Activated naive CD8-positive, alpha-beta T cell treated with anti-CD3 and anti-CD28 coated beads, Interleukin-2, amount 50 U/mL, for 24 hours (primary cell): Measurements from ENCODE around the gene EEF1A1.

Source experiments
- ATAC-seq: fragments of 150-1000 bp; cut with Tn5 transposase; one replicate; pipeline ENCODE4 v1.10.0; 2021
- DNase-seq: peaks from one replicate; pipeline ENCODE4 v3.0.0; 2021
- H3K27ac Mint-ChIP-seq: one replicate; pipeline ENCODE4 v1.8.0; 2021; ENCODE audit warnings: mild to moderate bottlenecking, mixed read lengths
- H3K27me3 Mint-ChIP-seq: one replicate; pipeline ENCODE4 v1.8.0; 2021; ENCODE audit warnings: mixed read lengths
- H3K36me3 Mint-ChIP-seq: one replicate; pipeline ENCODE4 v1.8.0; 2021; ENCODE audit warnings: low read depth, mixed read lengths
- H3K4me1 Mint-ChIP-seq: one replicate; pipeline ENCODE4 v1.8.0; 2021; ENCODE audit warnings: mixed read lengths
- H3K4me3 Mint-ChIP-seq: one replicate; pipeline ENCODE4 v1.8.0; 2021; ENCODE audit warnings: mild to moderate bottlenecking, moderate library complexity, mixed read lengths
- H3K9me3 Mint-ChIP-seq: one replicate; pipeline ENCODE4 v1.8.0; 2021; ENCODE audit warnings: mixed read lengths

EEF1A1 gene

GRCh38 chr6:73504160-73504559 lies 16.7 kb downstream of the EEF1A1 start:
- H3K27ac Mint-ChIP-seq, result no peak overlapping the region
- no peak overlapping the region for H3K4me3 Mint-ChIP-seq
- ATAC-seq, result no peak
- H3K9me3 Mint-ChIP-seq, result no peaks in the 10 kb centered on the region
- H3K4me1 Mint-ChIP-seq, result no peaks in the 10 kb centered on the region
- no peak for DNase-seq
- H3K27me3 Mint-ChIP-seq, result no peaks in the 10 kb centered on the region
- H3K36me3 Mint-ChIP-seq, result peaks cover 26% of the 10 kb centered on the region

DNA sequence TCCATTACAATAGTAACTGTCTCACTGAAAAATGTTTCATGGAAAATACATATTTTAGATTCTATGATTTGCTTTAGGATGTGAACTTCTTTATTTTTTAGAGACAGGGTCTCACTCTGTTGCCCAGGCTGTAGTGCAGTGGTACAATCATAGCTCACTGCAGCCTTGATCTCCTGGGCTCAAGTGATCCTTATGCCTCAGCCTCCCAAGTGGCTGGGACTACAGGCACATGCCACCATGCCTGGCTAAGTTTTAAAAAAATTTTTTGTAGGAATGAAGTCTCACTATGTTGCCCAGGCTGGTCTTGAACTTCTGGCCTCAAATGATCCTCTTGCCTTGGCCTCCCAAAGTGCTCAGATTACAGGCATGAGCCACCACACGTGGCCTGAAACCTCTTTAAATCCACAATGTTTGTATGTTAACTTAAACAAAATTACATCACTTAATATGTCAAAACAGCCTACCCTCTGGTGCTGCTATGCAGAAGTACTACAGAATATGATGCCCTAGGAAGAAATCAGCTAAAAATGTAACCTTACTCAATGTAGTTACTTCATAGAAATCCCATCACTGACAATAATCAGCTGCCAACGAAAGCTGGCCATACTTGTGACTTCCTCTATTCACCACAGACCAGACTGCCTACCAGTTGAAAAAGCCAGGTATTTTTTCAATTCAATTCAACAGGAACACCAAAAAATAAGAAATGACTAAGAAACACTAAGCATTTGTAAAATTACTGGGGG lies 17.6 kb downstream of the EEF1A1 start:
- ATAC-seq, result no peak
- Mint-ChIP-seq H3K4me1 (no peaks in the 10 kb centered on the region), H3K27ac (peak overlapping the region; percentile 45), H3K36me3 (peaks cover 30% of the 10 kb centered on the region), H3K27me3 (no peaks in the 10 kb centered on the region), H3K4me3 (no peak overlapping the region), H3K9me3 (no peaks in the 10 kb centered on the region)
- no peak for DNase-seq

DNA sequence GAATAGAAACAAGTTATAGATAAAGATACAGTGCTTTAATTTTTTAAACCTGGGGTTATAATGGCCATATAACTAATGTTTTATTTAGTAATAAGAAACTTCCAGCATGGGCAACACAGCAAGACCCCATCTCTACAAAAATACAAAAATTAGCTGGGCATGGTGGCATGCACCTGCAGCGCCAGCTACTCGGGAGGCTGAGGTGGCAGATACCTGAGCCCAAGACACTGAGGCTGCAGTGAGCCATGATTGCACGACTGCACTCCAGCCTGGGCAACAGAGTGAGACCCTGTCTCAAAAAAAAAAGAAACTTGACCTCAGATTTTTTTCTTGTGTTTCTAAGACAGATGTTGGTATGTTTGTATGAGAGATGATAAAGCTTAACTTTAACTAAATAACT lies 22.9 kb downstream of the EEF1A1 start:
- Mint-ChIP-seq H3K4me1 (no peaks in the 10 kb centered on the region), H3K9me3 (no peaks in the 10 kb centered on the region), H3K27ac (no peak overlapping the region), H3K36me3 (peaks cover 30% of the 10 kb centered on the region), H3K27me3 (no peaks in the 10 kb centered on the region), H3K4me3 (no peak overlapping the region)
- DNase-seq (no peak), ATAC-seq (no peak)

- peaks cover 63% of the 10 kb centered on the region for H3K36me3 Mint-ChIP-seq
- no peaks in the 10 kb centered on the region for H3K27me3 Mint-ChIP-seq
- no peaks in the 10 kb centered on the region for H3K9me3 Mint-ChIP-seq
- no peaks in the 10 kb centered on the region for H3K4me1 Mint-ChIP-seq
- H3K4me3 Mint-ChIP-seq, result no peak overlapping the region
- ATAC-seq (no peak), DNase-seq (no peak)
- H3K27ac Mint-ChIP-seq, result no peak overlapping the region
Observed at GRCh38 chr6:73491377-73491776, 29.5 kb downstream of the EEF1A1 start.

DNA sequence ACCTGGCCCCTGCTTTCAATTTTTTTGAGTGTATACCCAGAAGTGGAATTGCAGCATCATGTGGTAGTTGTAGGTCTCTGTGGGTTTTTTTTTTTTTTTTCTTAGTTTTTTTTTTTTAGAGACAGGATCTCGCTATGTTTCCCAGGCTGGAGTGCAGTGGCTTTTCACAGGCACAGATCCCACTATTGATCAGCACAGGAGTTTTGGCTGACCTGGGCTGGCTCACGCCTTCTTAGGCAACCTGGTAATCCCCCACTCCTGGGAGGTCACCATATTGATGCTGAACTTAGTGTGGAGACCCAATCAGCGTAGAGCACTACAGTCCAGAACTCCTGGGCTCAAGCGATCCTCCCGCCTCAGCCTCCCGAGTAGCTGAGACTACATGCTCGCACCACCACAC lies 33.4 kb downstream of the EEF1A1 start:
- DNase-seq, result no peak
- H3K36me3 Mint-ChIP-seq, result peaks cover 72% of the 10 kb centered on the region

GRCh38 chr6:73484438-73484837 lies 36.4 kb downstream of the EEF1A1 start:
- H3K27me3 Mint-ChIP-seq, result no peaks in the 10 kb centered on the region
- H3K36me3 Mint-ChIP-seq, result peaks cover 68% of the 10 kb centered on the region
- H3K4me3 Mint-ChIP-seq, result no peak overlapping the region
- no peaks in the 10 kb centered on the region for H3K9me3 Mint-ChIP-seq
- DNase-seq (no peak), ATAC-seq (no peak)
- H3K4me1 Mint-ChIP-seq, result no peaks in the 10 kb centered on the region
- H3K27ac Mint-ChIP-seq, result no peak overlapping the region

More for the DNA sequence above, 33.4 kb downstream of the EEF1A1 start:
- Mint-ChIP-seq H3K9me3 (no peaks in the 10 kb centered on the region), H3K27ac (no peak overlapping the region), H3K4me1 (no peaks in the 10 kb centered on the region), H3K27me3 (no peaks in the 10 kb centered on the region), H3K4me3 (no peak overlapping the region)
- no peak for ATAC-seq

- Mint-ChIP-seq H3K4me3 (no peak overlapping the region), H3K27me3 (no peaks in the 10 kb centered on the region), H3K36me3 (peaks cover 57% of the 10 kb centered on the region), H3K4me1 (no peaks in the 10 kb centered on the region), H3K27ac (no peak overlapping the region), H3K9me3 (no peaks in the 10 kb centered on the region)
- ATAC-seq (no peak), DNase-seq (no peak)
Observed at GRCh38 chr6:73481969-73482368, 38.9 kb downstream of the EEF1A1 start.

- H3K4me1 Mint-ChIP-seq, result peaks cover under 1% of the 10 kb centered on the region
- H3K27ac Mint-ChIP-seq, result no peak overlapping the region
- peaks cover 39% of the 10 kb centered on the region for H3K36me3 Mint-ChIP-seq
- H3K4me3 Mint-ChIP-seq, result no peak overlapping the region
- no peaks in the 10 kb centered on the region for H3K27me3 Mint-ChIP-seq
- no peak for ATAC-seq
- H3K9me3 Mint-ChIP-seq, result no peaks in the 10 kb centered on the region
- DNase-seq, result no peak
Observed at GRCh38 chr6:73477407-73477806, 43.4 kb downstream of the EEF1A1 start.

DNA sequence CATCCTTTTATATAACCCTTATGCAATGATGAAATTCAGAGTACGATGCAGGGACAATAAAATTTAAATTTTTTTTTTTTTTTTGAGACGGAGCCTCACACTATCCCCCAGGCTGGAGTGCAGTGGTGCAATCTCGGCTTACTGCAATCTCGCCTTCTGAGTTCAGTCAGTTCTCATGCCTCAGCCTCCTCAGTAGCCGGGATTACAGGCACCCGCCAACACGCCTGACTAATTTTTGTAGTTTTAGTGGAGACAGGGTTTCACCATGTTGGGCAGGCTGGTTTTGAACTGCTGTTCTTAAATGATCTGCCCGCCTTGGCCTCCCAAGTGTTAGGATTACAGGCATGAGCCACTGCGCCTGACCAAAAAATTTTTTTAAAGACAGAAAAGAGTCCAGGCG lies 44.1 kb downstream of the EEF1A1 start:
- H3K27ac Mint-ChIP-seq, result no peak overlapping the region
- H3K36me3 Mint-ChIP-seq, result peaks cover 36% of the 10 kb centered on the region
- H3K4me1 Mint-ChIP-seq, result peaks cover 7% of the 10 kb centered on the region
- no peak for ATAC-seq
- H3K9me3 Mint-ChIP-seq, result no peaks in the 10 kb centered on the region
- H3K27me3 Mint-ChIP-seq, result no peaks in the 10 kb centered on the region
- H3K4me3 Mint-ChIP-seq, result no peak overlapping the region
- DNase-seq, result no peak

- no peak for ATAC-seq
- Mint-ChIP-seq H3K9me3 (no peaks in the 10 kb centered on the region), H3K4me1 (peaks cover 17% of the 10 kb centered on the region), H3K4me3 (no peak overlapping the region), H3K27me3 (no peaks in the 10 kb centered on the region), H3K27ac (peak overlapping the region; percentile 58), H3K36me3 (peaks cover 33% of the 10 kb centered on the region)
- DNase-seq, result no peak
Observed at GRCh38 chr6:73471686-73472290, 49.0 kb downstream of the EEF1A1 start.
